ENCODE measurements around the gene SYMPK. TPM values are rescaled to one million over a fixed set of nuclear protein-coding genes. Genes with fewer than 3 reads are reported as not detected.

Gene SYMPK
- total RNA-seq, 4 donors from 2014 or later, result 32.8 to 76.3 (median 44.1) TPM

DNA sequence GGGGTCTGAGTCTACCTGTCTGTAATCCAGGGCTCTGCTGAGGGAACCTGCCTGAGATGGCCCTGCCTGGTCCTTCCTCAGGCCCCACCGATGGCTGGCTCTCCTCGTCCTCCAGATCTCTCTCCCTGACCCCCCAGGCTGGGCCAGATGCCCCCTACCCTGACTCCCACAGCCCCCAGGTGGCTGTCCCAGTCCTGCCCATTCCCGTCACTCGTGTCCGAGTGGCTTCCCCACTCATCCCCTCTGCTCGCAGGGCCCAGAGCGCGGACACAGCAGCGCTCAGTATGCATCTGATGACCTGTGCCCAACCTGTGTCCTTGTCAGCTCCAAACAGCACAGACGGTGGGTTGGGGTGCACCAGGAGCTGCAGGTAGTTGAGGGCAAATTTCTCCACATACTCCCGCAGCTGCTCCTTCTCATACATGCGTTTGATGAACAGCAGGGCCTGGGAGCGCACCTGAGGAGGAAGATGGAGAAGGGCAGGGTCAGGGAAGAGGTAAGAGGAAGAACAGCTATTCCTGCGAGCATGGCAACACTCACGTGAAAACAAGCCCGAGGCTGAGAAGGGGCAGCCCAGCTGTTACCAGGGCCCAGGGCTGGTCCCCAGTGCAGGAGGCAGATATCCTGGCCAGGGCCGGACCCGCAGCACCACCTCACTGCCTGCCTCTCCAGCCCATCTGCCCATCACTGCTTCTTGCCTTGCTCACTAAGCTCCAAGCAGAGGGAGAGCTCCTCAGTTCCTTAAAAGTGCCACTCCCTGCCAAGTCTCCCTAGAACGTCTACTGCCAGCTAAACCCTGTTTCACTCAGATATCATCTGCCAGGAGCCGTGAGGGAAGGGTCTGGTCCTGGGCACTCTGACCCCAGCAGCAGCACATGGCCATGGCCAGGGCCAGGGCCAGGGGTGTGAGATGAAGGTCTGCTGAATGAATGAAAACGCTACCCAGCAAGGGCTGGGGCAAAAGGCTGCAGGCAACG, 36.7 kb downstream of the SYMPK start:
- WGBS, result 82% methylated on average over 20 of the region's 22 CpGs
- H3K27ac ChIP-seq, result no peak overlapping the region
- TF ChIP-seq, protein P1, sequence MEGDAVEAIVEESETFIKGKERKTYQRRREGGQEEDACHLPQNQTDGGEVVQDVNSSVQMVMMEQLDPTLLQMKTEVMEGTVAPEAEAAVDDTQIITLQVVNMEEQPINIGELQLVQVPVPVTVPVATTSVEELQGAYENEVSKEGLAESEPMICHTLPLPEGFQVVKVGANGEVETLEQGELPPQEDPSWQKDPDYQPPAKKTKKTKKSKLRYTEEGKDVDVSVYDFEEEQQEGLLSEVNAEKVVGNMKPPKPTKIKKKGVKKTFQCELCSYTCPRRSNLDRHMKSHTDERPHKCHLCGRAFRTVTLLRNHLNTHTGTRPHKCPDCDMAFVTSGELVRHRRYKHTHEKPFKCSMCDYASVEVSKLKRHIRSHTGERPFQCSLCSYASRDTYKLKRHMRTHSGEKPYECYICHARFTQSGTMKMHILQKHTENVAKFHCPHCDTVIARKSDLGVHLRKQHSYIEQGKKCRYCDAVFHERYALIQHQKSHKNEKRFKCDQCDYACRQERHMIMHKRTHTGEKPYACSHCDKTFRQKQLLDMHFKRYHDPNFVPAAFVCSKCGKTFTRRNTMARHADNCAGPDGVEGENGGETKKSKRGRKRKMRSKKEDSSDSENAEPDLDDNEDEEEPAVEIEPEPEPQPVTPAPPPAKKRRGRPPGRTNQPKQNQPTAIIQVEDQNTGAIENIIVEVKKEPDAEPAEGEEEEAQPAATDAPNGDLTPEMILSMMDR (IDR thresholded peaks at IDR 0.05), result no peak
- TF ChIP-seq POLR2AphosphoS5 (IDR thresholded peaks at IDR 0.05) (no peak), EP300 (IDR thresholded peaks at IDR 0.05) (no peak), POLR2A (IDR thresholded peaks at IDR 0.05) (no peak)
- no peak overlapping the region for H3K4me3 ChIP-seq
- DNase-seq (ENCODE audit: low spot score in 2 of 2), result no peak
- no peaks in the 10 kb centered on the region for H3K9me3 ChIP-seq
- no peaks in the 10 kb centered on the region for H3K27me3 ChIP-seq
- peaks cover 10% of the 10 kb centered on the region for H3K4me1 ChIP-seq
- H3K36me3 ChIP-seq, result peaks cover 96% of the 10 kb centered on the region

DNA sequence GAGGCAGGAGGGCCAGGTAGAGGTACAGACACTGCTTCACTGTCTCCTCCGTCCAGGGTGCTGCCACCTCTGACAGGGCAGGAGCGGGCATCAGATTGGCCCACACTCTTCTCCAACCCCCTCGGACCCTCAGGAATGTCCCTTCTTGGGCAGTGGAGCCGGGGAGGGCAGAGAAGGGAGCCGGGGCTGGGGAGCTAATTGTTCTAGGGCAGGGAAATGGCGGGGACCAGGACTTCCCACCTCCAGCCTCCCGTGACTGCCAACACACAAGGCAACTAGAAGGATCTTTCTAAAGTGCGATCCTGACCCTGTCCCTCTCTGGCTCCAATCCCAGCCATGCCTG, 37.7 kb downstream of the SYMPK start:
- no peak for DNase-seq (ENCODE audit: low spot score in 2 of 2)
- Histone ChIP-seq H3K36me3 (peaks cover 96% of the 10 kb centered on the region), H3K9me3 (no peaks in the 10 kb centered on the region), H3K27ac (no peak overlapping the region), H3K4me3 (no peak overlapping the region), H3K27me3 (no peaks in the 10 kb centered on the region), H3K4me1 (peaks cover 10% of the 10 kb centered on the region)
- TF ChIP-seq POLR2AphosphoS5 (IDR thresholded peaks at IDR 0.05), result no peak
- no peak for TF ChIP-seq EP300 (IDR thresholded peaks at IDR 0.05)
- 97% methylated on average over 6 of the region's 8 CpGs for WGBS

DNA sequence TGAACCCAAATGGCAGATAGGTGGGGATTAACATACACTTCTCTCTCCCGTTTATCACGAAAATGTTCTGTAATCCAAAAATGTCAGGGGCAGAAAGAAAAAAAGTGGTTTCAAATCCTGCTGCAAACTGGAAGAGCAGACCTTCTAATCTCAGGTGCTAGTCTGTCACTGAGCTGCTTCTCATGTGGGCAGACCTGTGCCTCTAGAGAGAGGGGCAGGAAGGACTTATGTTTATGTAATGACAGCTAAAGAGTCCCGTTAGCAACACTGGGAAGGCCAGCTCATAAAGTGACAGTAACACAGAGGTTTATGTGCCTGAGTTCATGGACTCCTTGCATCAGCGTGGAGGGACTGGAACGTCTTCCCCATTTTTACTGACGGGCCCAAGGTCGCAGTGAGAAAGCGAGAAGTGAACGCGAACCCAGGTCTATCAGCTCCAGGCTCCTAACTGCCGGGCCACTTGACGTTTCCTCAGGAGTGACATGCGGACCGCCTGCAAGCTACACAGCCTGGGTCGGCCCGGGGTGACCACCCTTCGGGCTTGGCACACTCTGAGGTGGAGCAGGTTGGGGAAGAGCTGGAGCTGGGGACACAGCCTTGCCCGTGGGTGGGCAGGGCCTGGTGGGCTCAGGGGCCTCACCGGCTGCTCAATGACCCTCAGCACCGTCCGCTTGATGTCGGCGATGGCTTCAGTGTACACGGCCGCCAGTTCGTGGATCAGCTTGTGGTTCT, 38.2 kb downstream of the SYMPK start:
- Histone ChIP-seq H3K27ac (no peak overlapping the region), H3K4me1 (peaks cover 10% of the 10 kb centered on the region), H3K27me3 (no peaks in the 10 kb centered on the region), H3K36me3 (peaks cover 96% of the 10 kb centered on the region), H3K4me3 (no peak overlapping the region), H3K9me3 (no peaks in the 10 kb centered on the region)
- no peak for TF ChIP-seq POLR2A (IDR thresholded peaks at IDR 0.05)
- no peak for TF ChIP-seq EP300 (IDR thresholded peaks at IDR 0.05)
- TF ChIP-seq, protein P1 (IDR thresholded peaks at IDR 0.05), result no peak
- no peak for TF ChIP-seq POLR2AphosphoS5 (IDR thresholded peaks at IDR 0.05)
- no peak for DNase-seq (ENCODE audit: low spot score in 2 of 2)
- 87% methylated on average over 21 of the region's 26 CpGs for WGBS

DNA sequence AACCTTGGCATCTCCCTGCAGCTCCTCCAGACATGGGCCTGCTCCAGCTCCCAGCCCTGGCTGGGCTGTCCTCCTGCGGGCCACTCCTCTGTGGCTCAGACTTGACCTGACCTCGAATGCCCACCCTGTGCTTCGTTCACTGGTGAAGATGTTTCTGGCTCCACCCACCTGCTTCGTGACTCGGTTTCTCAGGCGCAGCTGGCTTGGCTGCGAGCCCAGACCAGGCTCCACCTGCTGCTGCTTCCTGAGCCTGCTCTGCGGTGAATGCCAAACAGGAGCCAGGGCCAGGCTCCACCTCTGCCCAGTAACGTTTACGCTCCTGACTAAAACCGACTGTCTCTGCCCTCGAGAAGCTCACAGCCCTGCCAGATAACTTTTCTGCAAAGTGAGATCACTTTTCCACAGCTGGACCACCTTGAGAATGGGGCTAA, 38.9 kb downstream of the SYMPK start:
- 39% methylated on average over 6 of the region's 12 CpGs for WGBS
- Histone ChIP-seq H3K36me3 (peaks cover 96% of the 10 kb centered on the region), H3K27me3 (no peaks in the 10 kb centered on the region), H3K9me3 (no peaks in the 10 kb centered on the region), H3K4me1 (peaks cover 10% of the 10 kb centered on the region), H3K4me3 (no peak overlapping the region), H3K27ac (no peak overlapping the region)
- DNase-seq (ENCODE audit: low spot score in 2 of 2), result no peak
- TF ChIP-seq POLR2A (IDR thresholded peaks at IDR 0.05) (no peak), POLR2AphosphoS5 (IDR thresholded peaks at IDR 0.05) (no peak), EP300 (IDR thresholded peaks at IDR 0.05) (no peak)

DNA sequence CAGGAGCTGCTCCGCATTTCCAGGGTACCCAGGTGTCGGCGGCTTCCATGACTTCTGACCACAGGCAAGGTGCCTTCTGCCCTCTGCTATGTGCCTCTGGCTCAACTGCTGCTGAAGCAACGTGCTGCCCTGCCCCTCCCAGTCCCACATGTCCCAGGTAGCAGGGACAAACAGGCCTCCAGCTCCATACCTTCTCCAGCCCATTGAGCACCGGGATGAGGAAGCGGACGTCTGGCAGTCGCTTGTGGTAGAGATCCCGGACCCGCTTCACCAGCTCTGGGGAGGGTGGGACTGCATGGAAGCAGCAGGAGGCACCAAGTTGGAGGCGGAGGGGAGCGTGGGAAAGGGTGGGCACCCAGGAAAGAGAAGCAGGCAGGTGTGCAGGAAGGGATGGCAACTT, 39.8 kb downstream of the SYMPK start:
- Histone ChIP-seq H3K27ac (no peak overlapping the region), H3K36me3 (peaks cover 93% of the 10 kb centered on the region), H3K27me3 (no peaks in the 10 kb centered on the region), H3K4me3 (no peak overlapping the region), H3K9me3 (no peaks in the 10 kb centered on the region), H3K4me1 (peaks cover 10% of the 10 kb centered on the region)
- TF ChIP-seq, protein P1 (IDR thresholded peaks at IDR 0.05), result no peak
- TF ChIP-seq EP300 (IDR thresholded peaks at IDR 0.05) (no peak), POLR2AphosphoS5 (IDR thresholded peaks at IDR 0.05) (no peak), POLR2A (IDR thresholded peaks at IDR 0.05) (no peak)
- no peak for DNase-seq (ENCODE audit: low spot score in 2 of 2)
- 86% methylated on average over 12 of the region's 12 CpGs for WGBS

DNA sequence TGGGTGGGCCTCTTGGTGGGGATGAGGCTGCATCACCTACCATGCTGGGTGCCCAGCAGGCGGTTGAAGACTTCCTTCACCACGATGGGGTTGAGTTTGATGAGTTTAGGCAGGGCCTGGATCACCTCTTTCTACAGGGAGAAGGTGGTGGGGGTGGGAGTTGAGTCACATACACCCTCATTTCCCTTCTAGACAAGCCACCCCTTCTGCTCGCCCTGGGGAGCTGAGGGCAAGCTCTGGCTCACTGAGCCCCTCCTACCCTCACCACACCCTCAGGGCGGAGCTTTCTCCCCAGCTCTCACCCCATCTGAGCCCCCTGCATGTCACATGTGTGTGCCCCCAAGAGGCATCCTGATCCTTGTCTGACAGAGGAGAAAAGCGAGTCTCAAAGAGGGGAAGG, 40.2 kb downstream of the SYMPK start:
- Histone ChIP-seq H3K27me3 (no peaks in the 10 kb centered on the region), H3K27ac (no peak overlapping the region), H3K4me3 (no peak overlapping the region), H3K36me3 (peaks cover 91% of the 10 kb centered on the region), H3K4me1 (peaks cover 11% of the 10 kb centered on the region), H3K9me3 (no peaks in the 10 kb centered on the region)
- no peak for TF ChIP-seq EP300 (IDR thresholded peaks at IDR 0.05)
- TF ChIP-seq POLR2AphosphoS5 (IDR thresholded peaks at IDR 0.05), result no peak
- TF ChIP-seq POLR2A (IDR thresholded peaks at IDR 0.05), result no peak
- DNase-seq (ENCODE audit: low spot score in 2 of 2), result no peak
- 98% methylated on average over 5 of the region's 5 CpGs for WGBS

All from suprapubic skin (tissue), 4 donors.